ENCODE measurements around the gene FYN. TPM values are rescaled to one million over a fixed set of nuclear protein-coding genes. Genes with fewer than 3 reads are reported as not detected.

Gene FYN
- total and polyA plus RNA-seq, 9 of the 15 experiments (the other 6 are each of a cell fraction or from before 2014, with no cell fraction given): 2.9 to 22.1 (median 11.4) TPM

DNA sequence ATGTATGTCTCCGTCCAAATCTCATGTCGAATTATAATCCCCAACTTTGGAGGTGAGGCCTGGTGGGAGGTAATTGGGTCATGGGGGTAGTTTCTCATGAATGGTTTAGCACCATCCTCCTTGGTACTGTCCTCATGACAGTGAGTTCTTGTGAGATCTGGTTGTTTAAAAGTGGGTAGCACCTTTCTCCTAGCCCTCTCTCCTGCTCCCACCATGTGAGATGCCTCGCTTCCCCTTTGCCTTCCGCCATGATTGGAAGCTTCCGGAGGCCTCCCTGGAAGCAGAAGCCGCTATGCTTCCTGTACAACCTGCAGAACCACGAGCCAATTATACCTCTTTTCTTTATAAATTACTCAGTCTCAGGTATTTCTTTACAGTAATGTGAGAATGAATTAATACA, 123.1 kb downstream of the FYN start:
- Histone ChIP-seq H3K79me2 (ENCODE audit: control insufficient read depth, insufficient read depth, low read length) (no peaks in the 10 kb centered on the region), H3K9me1 (ENCODE audit: control insufficient read depth, insufficient read depth, low read length) (no peaks in the 10 kb centered on the region), H3K36me3 (ENCODE audit: control insufficient read depth, insufficient read depth, low read length) (no peaks in the 10 kb centered on the region), H2AFZ (ENCODE audit: low read depth, low read length) (no peak overlapping the region), H3K27ac (ENCODE audit: extremely low read depth, low read depth, low read length) (no peak overlapping the region), H3K4me2 (ENCODE audit: insufficient read depth, low read length) (no peak overlapping the region), H3K27me3 (ENCODE audit: control insufficient read depth in 2 of 2, insufficient read depth in 2 of 2, low read length in 2 of 2) (peaks cover 0 to 3% of the 10 kb centered on the region in 2 experiments; a peak in 1 of 5 replicates), H3K9ac (ENCODE audit: insufficient read depth in 1 of 2, low read depth in 2 of 2, low read length in 2 of 2) (no peak overlapping the region), H4K20me1 (replicated peaks; ENCODE audit: control insufficient read depth, insufficient read depth, low read length) (no peaks in the 10 kb centered on the region), H3K4me3 (no peak overlapping the region), H3K4me1 (replicated peaks in 1 of 2; ENCODE audit: control insufficient read depth in 2 of 2, insufficient read depth in 2 of 2, low read length in 2 of 2) (no peaks in the 10 kb centered on the region; a peak in 1 of 5 replicates), H3K9me3 (replicated peaks; ENCODE audit: control insufficient read depth, insufficient read depth, low read depth, low read length) (no peaks in the 10 kb centered on the region)
- TF ChIP-seq HIVEP1 (CRISPR knock-in tag; IDR thresholded peaks at IDR 0.05) (no peak), ZBTB34 (CRISPR knock-in tag; IDR thresholded peaks at IDR 0.05) (no peak), STAT5B (CRISPR knock-in tag; IDR thresholded peaks at IDR 0.05) (no peak), ZNF785 (CRISPR knock-in tag; IDR thresholded peaks at IDR 0.05) (no peak), ZBTB1 (CRISPR knock-in tag; IDR thresholded peaks at IDR 0.05; ENCODE audit: borderline replicate concordance, low read depth) (no peak), TEAD2 (tag; IDR thresholded peaks at IDR 0.05) (no peak), LCOR (CRISPR knock-in tag; IDR thresholded peaks at IDR 0.05) (no peak)
- intact Hi-C loops (cut with micrococcal nuclease) (no loop called here), in situ Hi-C loops (cut with MboI) (no loop called here)
- ChIA-PET CTCF (ENCODE audit: low intra/inter-chr PET ratio) (no interaction called here), POLR2A (no interaction called here)
- ATAC-seq: no peak
- 14% methylated on average over 7 of the region's 7 CpGs for WGBS (ENCODE audit: insufficient coverage, low coverage, missing lambda C conversion rate)
- DNase-seq (ENCODE audit: extremely low read depth in 1 of 4, low spot score in 3 of 4): no peak
- BruUV-seq (replicated peaks): no TSS peak
- no peak for FAIRE-seq

All from K562 (cell line).